Activated CD4-positive, alpha-beta T cell treated with anti-CD3 and anti-CD28 coated beads, Interleukin-2, amount 50 U/mL, for 24 hours (primary cell): ENCODE measurements around the gene N4BP2L2.
A peak's percentile ranks its signal among the peaks of the same experiment; 100 is the strongest.
"Not testable (repeated sequence)": the region's sequence is repeated elsewhere in the genome, so short reads cannot be mapped to it uniquely, and the experiment has no call there.

ENCODE experiments used
- DNase-seq, 2 donors: peaks; one replicate each; pipeline ENCODE4 v3.0.0-alpha.2; 2020; ENCODE audit warnings: low read depth in 1 of 2, low spot score in 1 of 2

N4BP2L2 gene

GRCh38 chr13:32538621-32539246 is at the start of gene N4BP2L2:
TSS of gene N4BP2L2 (minus strand) at chr13:32538795. CDS start at chr13:32537027, 1,768 bp downstream.
- DNase-seq, result peak; percentile 65 to 90

- no peak for DNase-seq
These were observed 49.2 kb upstream of the N4BP2L2 start for GRCh38 chr13:32587811-32588170.

GRCh38 chr13:32587011-32587810 is 48.6 kb upstream of the N4BP2L2 start:
- peak; percentile 16 to 32 for DNase-seq

- peak; percentile 89 to 91 for DNase-seq
These were observed 47.7 kb upstream of the N4BP2L2 start, which contains the start of gene PDS5B for GRCh38 chr13:32586080-32586900. TSS of gene PDS5B (plus strand) at chr13:32586452. CDS start at chr13:32648773, 62,321 bp downstream.

GRCh38 chr13:32585550-32586079 is 47.0 kb upstream of the N4BP2L2 start:
- DNase-seq, result no peak

- DNase-seq, result no peak
These were observed 44.4 kb upstream of the N4BP2L2 start for GRCh38 chr13:32582991-32583390.

GRCh38 chr13:32582281-32582680 is 43.7 kb upstream of the N4BP2L2 start:
- DNase-seq, result no peak

- no peak for DNase-seq
These were observed 42.7 kb upstream of the N4BP2L2 start for GRCh38 chr13:32581177-32581786.

GRCh38 chr13:32577032-32577431 is 38.4 kb upstream of the N4BP2L2 start:
- DNase-seq, result no peak

- DNase-seq, result not testable (repeated sequence)
These were observed 37.1 kb upstream of the N4BP2L2 start for GRCh38 chr13:32575687-32576086.

GRCh38 chr13:32560842-32561241 is 22.2 kb upstream of the N4BP2L2 start:
- not testable (repeated sequence) for DNase-seq

GRCh38 chr13:32555613-32556012 is 17.0 kb upstream of the N4BP2L2 start:
- no peak for DNase-seq

GRCh38 chr13:32553720-32554119 is 15.1 kb upstream of the N4BP2L2 start:
- DNase-seq, result no peak

GRCh38 chr13:32549788-32550187 is 11.2 kb upstream of the N4BP2L2 start:
- DNase-seq, result no peak

- no peak for DNase-seq
These were observed 10.2 kb upstream of the N4BP2L2 start for GRCh38 chr13:32548837-32549236.

- DNase-seq, result no peak
These were observed 6.5 kb upstream of the N4BP2L2 start for GRCh38 chr13:32545083-32545482.

GRCh38 chr13:32542221-32542620 is 3.6 kb upstream of the N4BP2L2 start:
- no peak for DNase-seq

- DNase-seq, result peak in 1 of 2 donors; percentile 1
These were observed 413 bp downstream of the N4BP2L2 start for GRCh38 chr13:32538143-32538620.

GRCh38 chr13:32537580-32538142 is 934 bp downstream of the N4BP2L2 start:
- peak in 1 of 2 donors; percentile 10 for DNase-seq

- no peak for DNase-seq
These were observed 2.8 kb downstream of the N4BP2L2 start for GRCh38 chr13:32535748-32536147.
